Measurements from ENCODE around the gene SELENOF.
A peak's percentile ranks its signal among the peaks of the same experiment; 100 is the strongest.

SELENOF gene

DNA sequence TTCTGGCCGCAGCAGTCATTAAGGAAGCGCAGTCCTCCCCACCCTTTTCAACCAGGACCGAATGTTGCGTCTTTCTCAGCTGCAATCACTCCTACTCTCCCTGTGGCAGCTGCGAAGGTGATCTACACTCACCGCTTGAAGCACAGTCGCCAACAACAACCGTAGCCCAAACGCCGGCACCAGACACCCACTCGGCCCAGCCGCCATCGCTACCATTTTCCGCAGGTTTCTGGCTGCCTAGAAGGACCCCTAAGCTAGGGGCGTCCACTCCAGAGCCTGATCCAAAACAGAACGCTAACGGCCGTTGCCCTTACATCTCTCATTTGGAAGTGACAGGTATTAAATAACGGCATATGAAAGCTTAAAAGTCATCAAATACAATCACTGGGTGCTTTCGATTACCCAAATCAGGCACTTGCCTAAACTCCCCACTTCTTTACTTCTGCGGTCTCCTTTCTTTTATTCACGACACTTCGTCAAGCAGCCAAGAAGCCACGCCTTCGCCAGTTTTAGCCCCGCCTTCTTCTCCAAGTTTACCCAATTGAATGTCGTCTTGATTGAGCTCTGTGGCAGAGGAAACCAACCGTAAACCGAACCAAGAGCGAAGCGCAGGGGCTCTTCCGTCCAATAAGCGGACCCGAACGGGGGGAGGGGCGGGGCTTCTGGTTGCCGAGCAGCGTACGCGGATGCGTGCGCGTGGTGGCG, at the start of gene SELENOF:
TSS of gene SELENOF (minus strand) at position 231 of the 705 bp plus-strand sequence. CDS start at position 216, 15 bp downstream.
- TF ChIP-seq, protein P1, sequence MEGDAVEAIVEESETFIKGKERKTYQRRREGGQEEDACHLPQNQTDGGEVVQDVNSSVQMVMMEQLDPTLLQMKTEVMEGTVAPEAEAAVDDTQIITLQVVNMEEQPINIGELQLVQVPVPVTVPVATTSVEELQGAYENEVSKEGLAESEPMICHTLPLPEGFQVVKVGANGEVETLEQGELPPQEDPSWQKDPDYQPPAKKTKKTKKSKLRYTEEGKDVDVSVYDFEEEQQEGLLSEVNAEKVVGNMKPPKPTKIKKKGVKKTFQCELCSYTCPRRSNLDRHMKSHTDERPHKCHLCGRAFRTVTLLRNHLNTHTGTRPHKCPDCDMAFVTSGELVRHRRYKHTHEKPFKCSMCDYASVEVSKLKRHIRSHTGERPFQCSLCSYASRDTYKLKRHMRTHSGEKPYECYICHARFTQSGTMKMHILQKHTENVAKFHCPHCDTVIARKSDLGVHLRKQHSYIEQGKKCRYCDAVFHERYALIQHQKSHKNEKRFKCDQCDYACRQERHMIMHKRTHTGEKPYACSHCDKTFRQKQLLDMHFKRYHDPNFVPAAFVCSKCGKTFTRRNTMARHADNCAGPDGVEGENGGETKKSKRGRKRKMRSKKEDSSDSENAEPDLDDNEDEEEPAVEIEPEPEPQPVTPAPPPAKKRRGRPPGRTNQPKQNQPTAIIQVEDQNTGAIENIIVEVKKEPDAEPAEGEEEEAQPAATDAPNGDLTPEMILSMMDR (IDR thresholded peaks at IDR 0.05; ENCODE audit: borderline replicate concordance, control extremely low read depth, extremely low read depth, insufficient read depth, missing control alignments): no peak
- DNase-seq (ENCODE audit: low spot score): peak; percentile 94
- in situ Hi-C loops (cut with MboI; ENCODE audit: low sequenced_read_pairs, unreplicated experiment): no loop called here

DNA sequence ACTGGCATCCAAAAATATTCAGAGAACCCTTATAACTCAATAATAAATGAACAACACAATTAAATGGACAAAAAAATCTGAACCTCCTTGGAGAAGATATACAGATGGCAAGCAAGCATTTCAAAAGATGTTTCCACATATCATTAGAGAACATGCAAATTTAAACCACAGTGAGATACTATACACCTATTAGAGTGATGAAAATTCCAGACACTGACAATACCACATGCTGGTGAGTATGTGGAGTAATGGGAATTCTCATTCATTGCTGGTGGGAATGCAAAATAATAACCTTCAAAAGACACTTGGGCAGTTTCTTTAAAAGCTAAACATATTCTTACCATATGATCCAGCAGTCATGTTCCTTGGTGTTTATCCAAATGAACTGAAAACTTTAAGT, 46.6 kb upstream of the SELENOF start:
- in situ Hi-C loops (cut with MboI; ENCODE audit: low sequenced_read_pairs, unreplicated experiment): no loop called here
- no peak for DNase-seq (ENCODE audit: low spot score)
- TF ChIP-seq, protein P1 (IDR thresholded peaks at IDR 0.05; ENCODE audit: borderline replicate concordance, control extremely low read depth, extremely low read depth, insufficient read depth, missing control alignments): no peak

DNA sequence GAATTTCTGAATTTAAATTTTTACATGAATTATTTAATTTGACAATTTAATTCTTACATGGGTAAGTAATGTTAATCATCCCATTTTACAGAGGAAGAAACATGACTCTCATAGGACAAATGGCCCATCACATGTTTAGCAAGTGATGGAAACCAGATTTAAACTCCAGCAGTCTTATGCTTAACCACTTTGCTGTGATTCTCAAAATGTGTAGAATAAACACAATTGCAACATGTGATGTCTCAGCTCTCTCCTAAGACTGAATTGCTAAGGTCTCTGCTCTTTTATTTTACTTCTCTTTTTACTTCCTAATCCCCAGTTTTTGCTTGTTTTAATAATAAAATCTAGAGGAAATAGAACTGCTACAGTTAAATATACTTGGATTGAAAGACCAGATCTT, 43.3 kb upstream of the SELENOF start:
- in situ Hi-C loops (cut with MboI; ENCODE audit: low sequenced_read_pairs, unreplicated experiment): no loop called here
- DNase-seq (ENCODE audit: low spot score): no peak
- TF ChIP-seq, protein P1 (IDR thresholded peaks at IDR 0.05; ENCODE audit: borderline replicate concordance, control extremely low read depth, extremely low read depth, insufficient read depth, missing control alignments): no peak

DNA sequence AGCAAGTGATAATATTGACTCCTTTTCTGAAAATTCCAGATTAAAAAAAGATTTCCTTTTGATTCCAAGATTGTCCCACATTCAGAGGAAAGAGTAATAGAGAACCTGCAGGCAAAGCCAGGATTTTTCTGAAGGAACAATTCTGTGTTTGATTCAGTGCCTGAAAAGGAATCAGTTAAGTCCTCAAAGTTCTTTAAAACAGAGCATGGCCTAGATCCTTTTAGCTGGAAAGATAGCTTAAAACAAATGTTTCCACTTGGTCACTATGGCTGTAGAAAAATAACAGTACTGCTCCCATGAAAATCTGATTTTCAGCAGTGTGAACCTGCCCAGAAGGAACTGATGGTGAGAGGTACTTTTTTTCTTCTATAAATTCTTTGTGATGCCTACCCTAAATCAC, 42.3 kb upstream of the SELENOF start:
- in situ Hi-C loops (cut with MboI; ENCODE audit: low sequenced_read_pairs, unreplicated experiment): no loop called here
- TF ChIP-seq, protein P1 (IDR thresholded peaks at IDR 0.05; ENCODE audit: borderline replicate concordance, control extremely low read depth, extremely low read depth, insufficient read depth, missing control alignments): no peak
- no peak for DNase-seq (ENCODE audit: low spot score)

DNA sequence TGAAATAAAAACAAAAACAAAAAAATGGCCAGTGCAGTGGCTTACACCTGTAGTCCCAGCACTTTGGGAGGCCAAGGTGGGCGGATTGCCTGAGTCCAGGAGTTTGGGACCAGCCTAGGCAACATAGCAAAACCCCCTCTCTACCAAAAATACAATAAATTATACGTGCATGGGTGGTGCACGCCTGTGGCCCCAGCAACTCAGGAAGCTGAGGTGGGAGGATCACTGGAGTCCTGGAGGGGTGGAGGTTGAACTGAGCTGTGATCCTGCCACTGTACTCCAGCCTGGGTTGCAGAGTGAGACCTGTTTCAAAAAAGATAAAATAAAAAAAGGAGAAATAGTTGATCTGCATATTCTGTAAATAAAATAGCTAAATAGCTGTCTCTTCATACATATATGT, 41.8 kb upstream of the SELENOF start:
- TF ChIP-seq, protein P1 (IDR thresholded peaks at IDR 0.05; ENCODE audit: borderline replicate concordance, control extremely low read depth, extremely low read depth, insufficient read depth, missing control alignments): no peak
- in situ Hi-C loops (cut with MboI; ENCODE audit: low sequenced_read_pairs, unreplicated experiment): no loop called here
- no peak for DNase-seq (ENCODE audit: low spot score)

DNA sequence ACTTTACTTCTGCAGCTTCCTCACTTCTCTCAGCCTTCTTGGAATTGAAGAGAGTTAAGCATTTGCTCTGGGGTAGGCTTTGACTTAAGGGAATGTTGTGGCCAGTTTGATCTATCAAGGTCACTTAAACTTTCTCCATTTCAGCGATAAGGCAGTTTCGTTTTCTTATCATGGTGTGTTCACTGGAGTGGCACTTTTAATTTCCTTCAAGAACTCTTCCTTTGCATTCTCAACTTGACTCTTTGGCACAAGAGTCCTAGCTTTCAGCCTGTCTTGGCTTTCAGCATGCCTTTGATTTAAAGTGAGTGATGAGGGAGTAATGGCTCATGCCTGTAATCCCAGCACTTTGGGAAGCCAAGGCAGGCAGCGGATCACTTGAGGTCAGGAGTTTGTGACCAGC, 39.2 kb upstream of the SELENOF start:
- DNase-seq (ENCODE audit: low spot score): no peak
- in situ Hi-C loops (cut with MboI; ENCODE audit: low sequenced_read_pairs, unreplicated experiment): no loop called here
- TF ChIP-seq, protein P1 (IDR thresholded peaks at IDR 0.05; ENCODE audit: borderline replicate concordance, control extremely low read depth, extremely low read depth, insufficient read depth, missing control alignments): no peak
